H4 (cell line): Measurements from ENCODE around the gene SURF4. TPM values are rescaled to one million over a fixed set of nuclear protein-coding genes. Genes with fewer than 3 reads are reported as not detected.
"Not testable (repeated sequence)": the region's sequence is repeated elsewhere in the genome, so short reads cannot be mapped to it uniquely, and the experiment has no call there.

Experiments used
- DNase-seq: peaks from one replicate; pipeline ENCODE4 v3.0.0-alpha.2; 2015; ENCODE audit warnings: low spot score
- total RNA-seq: library from RNA; depleted of rRNA; stranded (reverse); fragments of >200 nt; shearing (Covaris generic); gene quantifications from 2 replicates; pipeline ENCODE4 v1.2.3, GENCODE V29; 2014

SURF4 gene
- total RNA-seq, 1 experiment from 2014 or later: 220 TPM

- no peak for DNase-seq
These were observed 21.5 kb upstream of the SURF4 start for GRCh38 chr9:133397370-133397769.

- DNase-seq: no peak
These were observed 21.1 kb upstream of the SURF4 start for GRCh38 chr9:133396952-133397351.

GRCh38 chr9:133394687-133395271 lies 18.9 kb upstream of the SURF4 start:
- DNase-seq: no peak

- DNase-seq: no peak
These were observed 17.5 kb upstream of the SURF4 start for GRCh38 chr9:133393399-133393798.

GRCh38 chr9:133392308-133392707 lies 16.4 kb upstream of the SURF4 start:
- DNase-seq: not testable (repeated sequence)

- DNase-seq: not testable (repeated sequence)
These were observed 15.6 kb upstream of the SURF4 start for GRCh38 chr9:133391449-133391848.

- no peak for DNase-seq
These were observed 14.9 kb upstream of the SURF4 start for GRCh38 chr9:133390713-133391112.

- DNase-seq: no peak
These were observed 13.7 kb upstream of the SURF4 start for GRCh38 chr9:133389562-133389961.

GRCh38 chr9:133389025-133389557 lies 13.2 kb upstream of the SURF4 start:
- no peak for DNase-seq

GRCh38 chr9:133387680-133388079 lies 11.8 kb upstream of the SURF4 start:
- DNase-seq: no peak

- no peak for DNase-seq
These were observed 10.5 kb upstream of the SURF4 start for GRCh38 chr9:133386338-133386737.

- no peak for DNase-seq
These were observed 9.6 kb upstream of the SURF4 start for GRCh38 chr9:133385452-133385851.

GRCh38 chr9:133384736-133385321 lies 9.0 kb upstream of the SURF4 start:
- no peak for DNase-seq

GRCh38 chr9:133383438-133383837 lies 7.6 kb upstream of the SURF4 start:
- no peak for DNase-seq

GRCh38 chr9:133382507-133383141 lies 6.8 kb upstream of the SURF4 start:
- no peak for DNase-seq

- no peak for DNase-seq
These were observed 4.9 kb upstream of the SURF4 start for GRCh38 chr9:133380734-133381133.

GRCh38 chr9:133379153-133380086 lies 3.6 kb upstream of the SURF4 start:
- no peak for DNase-seq

- DNase-seq: no peak
These were observed 2.6 kb upstream of the SURF4 start for GRCh38 chr9:133378408-133378962.

- peak; percentile 27 for DNase-seq
These were observed 1.9 kb upstream of the SURF4 start for GRCh38 chr9:133377721-133378216.

- DNase-seq: not testable (repeated sequence)
These were observed 1.4 kb upstream of the SURF4 start for GRCh38 chr9:133377280-133377679.

GRCh38 chr9:133375116-133375723 lies 640 bp downstream of the SURF4 start:
- no peak for DNase-seq
